Stomach (tissue), 9 donors: ENCODE results near the gene PTPRG. TPM values are rescaled to one million over a fixed set of nuclear protein-coding genes. Genes with fewer than 3 reads are reported as not detected.

Source experiments
- DNase-seq, 2 donors: peaks; one replicate each; pipeline versions ENCODE4 v3.0.0 to v3.0.0-alpha.2; 2013 to 2019
- H3K27ac ChIP-seq, 5 donors: fragments of 200-600 bp in 4 of 5; sonication (generic) in 4 of 5; one replicate each; pipeline ENCODE4 v1.5.1; 2013 to 2019; ENCODE audit warnings: mild to moderate bottlenecking in 1 of 5, moderate library complexity in 1 of 5
- H3K27me3 ChIP-seq, 3 donors: fragments of 200-600 bp; sonication (generic); one replicate each; pipeline ENCODE4 v1.5.1; 2017 to 2019; ENCODE audit warnings: mixed run types in 1 of 3
- H3K36me3 ChIP-seq, 4 donors: fragments of 200-600 bp; sonication (generic); 1 replicate in 3 of 4; 2 replicates in 1 of 4; pipeline ENCODE4 v1.5.1; 2016 to 2019
- H3K4me1 ChIP-seq, 4 donors: fragments of 200-600 bp; sonication (generic); one replicate each; pipeline ENCODE4 v1.5.1; 2016 to 2019
- H3K4me3 ChIP-seq, 4 donors: fragments of 200-600 bp; sonication (generic) in 3 of 4; one replicate each; pipeline ENCODE4 v1.5.1; 2016 to 2019; ENCODE audit warnings: mild to moderate bottlenecking in 1 of 4
- H3K9me3 ChIP-seq, 4 donors: fragments of 200-600 bp; sonication (generic); one replicate each; pipeline ENCODE4 v1.5.1; 2016 to 2019
- CTCF ChIP-seq, 7 experiments: fragments of 450-650 bp in 4 of 7; fragments of 200-600 bp in 3 of 7; sonication (generic) in 3 of 7; IDR thresholded peaks; one replicate each; pipeline ENCODE4 v1.5.1; 2016 to 2019; ENCODE audit warnings: antibody characterized with exemption in 7 of 7, control low read depth in 2 of 7, mild to moderate bottlenecking in 1 of 7
- EP300 ChIP-seq: sonication (generic); formaldehyde crosslinking; IDR thresholded peaks from one replicate; pipeline ENCODE4 v1.6.1; 2017; ENCODE audit warnings: antibody characterized with exemption
- POLR2A ChIP-seq, 4 donors: fragments of 450-650 bp; IDR thresholded peaks; one replicate each; pipeline ENCODE4 v1.6.1; 2016; ENCODE audit warnings: antibody characterized with exemption in 4 of 4, control low read depth in 2 of 4, mild to moderate bottlenecking in 1 of 4, moderate library complexity in 1 of 4
- POLR2AphosphoS5 ChIP-seq, 3 donors: sonication (generic); formaldehyde crosslinking; IDR thresholded peaks; one replicate each; pipeline ENCODE4 v1.6.1; 2016; ENCODE audit warnings: antibody characterized with exemption in 3 of 3
- WGBS, 5 donors: extraction: QIAGEN DNeasy Blood & Tissue Kit in 3 of 5; methylation state at CpG; one replicate each; pipeline versions ENCODE4 v1.1.5 to v1.1.7; 2013 to 2018; 5-methylcytosine and 5-hydroxymethylcytosine counted together
- intact Hi-C: fragments of 100-400 bp; cut with DNase I; formaldehyde crosslinking; loops from one replicate; pipeline ENCODE4 v1.15.1; 2023; ENCODE audit warnings: low total_unique reads
- polyA plus RNA-seq, 3 donors: library from polyadenylated mRNA; stranded (reverse); fragments of 200-250 nt; gene quantifications; one replicate each; pipeline ENCODE4 v1.2.3, GENCODE V29; 2013
- total RNA-seq, 5 donors: library from RNA; depleted of rRNA; stranded (reverse); fragments of >200 nt; gene quantifications; one replicate each; pipeline versions ENCODE4 v1.1.0 to v1.2.3, GENCODE V29; 2014 to 2016
- donor health status: healthy with polysubstance abuse.
- donor health status: Bipolar disorder and iron deficiency.
- donor health status: healthy.

PTPRG gene
- total and polyA plus RNA-seq, 8 donors, result 2.4 to 96.0 (median 22.0) TPM

DNA sequence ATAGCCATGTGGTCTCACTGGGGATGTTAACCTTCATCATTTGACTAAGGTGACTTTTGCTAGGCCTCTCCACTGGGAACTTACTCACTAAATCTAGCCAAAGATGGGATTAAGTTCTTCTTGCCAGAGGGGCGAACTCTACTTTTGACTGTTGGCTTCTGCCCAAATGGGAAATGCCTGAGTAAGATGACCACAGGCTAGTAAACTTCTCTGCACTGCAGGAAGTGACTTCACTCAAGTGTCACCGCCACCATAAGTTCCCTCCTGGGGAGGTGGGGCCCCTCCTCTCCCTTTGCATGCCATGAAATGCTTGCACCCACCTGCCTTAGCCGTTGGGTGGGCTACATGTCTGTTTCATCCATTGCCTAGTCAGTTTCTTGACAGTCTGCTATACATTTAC lies 423.6 kb downstream of the PTPRG start:
- TF ChIP-seq EP300 (no peak), POLR2A (IDR thresholded peaks at IDR 0.05) (no peak), POLR2AphosphoS5 (IDR thresholded peaks at IDR 0.05) (no peak), CTCF (IDR thresholded peaks at IDR 0.05) (no peak)
- WGBS, 5 donors, result 57 to 82% (median 68%) methylated on average over 3 of the region's 3 CpGs
- Histone ChIP-seq H3K36me3 (peaks cover 0 to under 1% (median 0%) of the 10 kb centered on the region in 4 donors), H3K27me3 (no peaks in the 10 kb centered on the region), H3K27ac (no peak overlapping the region), H3K4me1 (peaks cover 0 to 3% (median 0%) of the 10 kb centered on the region in 4 donors), H3K4me3 (no peak overlapping the region), H3K9me3 (no peaks in the 10 kb centered on the region)
- DNase-seq, result peak in 1 of 2 donors; percentile 3
- intact Hi-C loops, result no loop called here

DNA sequence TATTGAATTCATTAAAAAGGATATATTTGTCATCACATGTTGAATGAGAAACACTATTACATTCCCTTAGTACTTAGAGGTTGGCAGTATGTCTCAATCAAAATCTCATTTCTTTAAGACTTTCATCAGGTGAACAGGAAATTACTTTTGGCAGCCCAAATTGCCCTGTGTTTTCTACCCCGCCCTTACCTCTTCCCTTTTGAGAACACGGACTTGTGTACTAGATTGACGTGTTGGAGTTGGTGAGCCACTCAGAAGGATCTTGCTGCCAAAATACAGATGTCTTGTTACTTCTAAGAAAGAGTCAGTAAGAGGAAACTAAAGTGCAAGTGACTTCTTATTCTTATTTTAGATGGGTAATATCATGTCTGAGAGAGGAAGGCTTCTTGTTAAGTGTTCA lies 425.1 kb downstream of the PTPRG start:
- no peaks in the 10 kb centered on the region for H3K27me3 ChIP-seq
- TF ChIP-seq POLR2A (IDR thresholded peaks at IDR 0.05) (no peak), EP300 (no peak), POLR2AphosphoS5 (IDR thresholded peaks at IDR 0.05) (no peak), CTCF (IDR thresholded peaks at IDR 0.05) (no peak)
- H3K4me3 ChIP-seq, result no peak overlapping the region
- H3K36me3 ChIP-seq, result peaks cover 0 to 9% (median 0%) of the 10 kb centered on the region in 4 donors
- no peak for DNase-seq
- no peak overlapping the region for H3K27ac ChIP-seq
- intact Hi-C loops, result no loop called here
- H3K4me1 ChIP-seq, result no peaks in the 10 kb centered on the region
- 74 to 80% (median 77%) methylated on average over 3 of the region's 3 CpGs for WGBS, 5 donors
- no peaks in the 10 kb centered on the region for H3K9me3 ChIP-seq

- no peak for DNase-seq
These were observed 428.3 kb downstream of the PTPRG start for GRCh38 chr3:61989681-61990080.

GRCh38 chr3:61990327-61991027 lies 429.1 kb downstream of the PTPRG start:
- H3K27me3 ChIP-seq, result no peaks in the 10 kb centered on the region
- WGBS, 5 donors, result 93 to 98% (median 95%) methylated on average over 4 of the region's 4 CpGs
- H3K4me3 ChIP-seq, result no peak overlapping the region
- no peak overlapping the region for H3K27ac ChIP-seq
- intact Hi-C loops, result no loop called here
- no peak for TF ChIP-seq POLR2A (IDR thresholded peaks at IDR 0.05)
- DNase-seq, result no peak
- no peaks in the 10 kb centered on the region for H3K4me1 ChIP-seq
- H3K9me3 ChIP-seq, result no peaks in the 10 kb centered on the region
- H3K36me3 ChIP-seq, result peaks cover 0 to 9% (median 0%) of the 10 kb centered on the region in 4 donors

More at GRCh38 chr3:61989681-61990080, 428.3 kb downstream of the PTPRG start:
- H3K27me3 ChIP-seq, result no peaks in the 10 kb centered on the region
- TF ChIP-seq CTCF (IDR thresholded peaks at IDR 0.05) (no peak), POLR2AphosphoS5 (IDR thresholded peaks at IDR 0.05) (no peak), POLR2A (IDR thresholded peaks at IDR 0.05) (no peak), EP300 (no peak)
- H3K36me3 ChIP-seq, result peaks cover 0 to 9% (median 0%) of the 10 kb centered on the region in 4 donors
- no peaks in the 10 kb centered on the region for H3K4me1 ChIP-seq
- no peaks in the 10 kb centered on the region for H3K9me3 ChIP-seq
- no peak overlapping the region for H3K27ac ChIP-seq
- 85 to 91% (median 88%) methylated on average over 4 of the region's 4 CpGs for WGBS, 5 donors
- intact Hi-C loops, result no loop called here
- H3K4me3 ChIP-seq, result no peak overlapping the region

- H3K4me3 ChIP-seq, result no peak overlapping the region
- H3K4me1 ChIP-seq, result peaks cover 0 to 6% (median 2%) of the 10 kb centered on the region in 4 donors
- DNase-seq, result no peak
- TF ChIP-seq CTCF (IDR thresholded peaks at IDR 0.05) (no peak), POLR2AphosphoS5 (IDR thresholded peaks at IDR 0.05) (no peak), EP300 (no peak), POLR2A (IDR thresholded peaks at IDR 0.05) (no peak)
- intact Hi-C loops, result no loop called here
- no peaks in the 10 kb centered on the region for H3K27me3 ChIP-seq
- H3K9me3 ChIP-seq, result no peaks in the 10 kb centered on the region
- WGBS, 5 donors, result 90 to 93% (median 91%) methylated on average over 8 of the region's 8 CpGs
- H3K27ac ChIP-seq, result no peak overlapping the region
- H3K36me3 ChIP-seq, result peaks cover 0 to 9% (median 0%) of the 10 kb centered on the region in 4 donors
These were observed 430.3 kb downstream of the PTPRG start for GRCh38 chr3:61991706-61992105.
